DOHH2 (cell line): ENCODE results near the gene MAML2.

ENCODE experiments used
- H3F3A ChIP-seq: fragments of 200-600 bp; sonication (generic), shearing (Covaris generic); 2 replicates; pipeline ENCODE4 v1.6.0; 2016; ENCODE audit warnings: antibody characterized with exemption, mild to moderate bottlenecking; ENCODE audit not compliant: control insufficient read depth, insufficient read depth
- H3K27ac ChIP-seq: fragments of 200-600 bp; sonication (generic); 2 replicates; pipeline ENCODE4 v1.5.1; 2014; ENCODE audit warnings: low read depth, mild to moderate bottlenecking, low read length, moderate library complexity
- H3K27me3 ChIP-seq: fragments of 200-600 bp; sonication (generic); 2 replicates; pipeline ENCODE4 v1.6.1; 2014; ENCODE audit warnings: mild to moderate bottlenecking, low read length, mixed read lengths; ENCODE audit not compliant: control insufficient read depth
- H3K36me3 ChIP-seq: fragments of 200-600 bp; sonication (generic); 2 replicates; pipeline ENCODE4 v1.6.1; 2014; ENCODE audit warnings: mild to moderate bottlenecking, low read length, moderate library complexity, mixed read lengths; ENCODE audit not compliant: control insufficient read depth
- H3K4me1 ChIP-seq: fragments of 200-600 bp; sonication (generic); 2 replicates; pipeline ENCODE4 v1.6.1; 2014; ENCODE audit warnings: mild to moderate bottlenecking, low read length, mixed read lengths; ENCODE audit not compliant: control insufficient read depth
- H3K4me2 ChIP-seq: fragments of 200-600 bp; sonication (generic); 2 replicates; pipeline ENCODE4 v1.6.0; 2014; ENCODE audit warnings: mild to moderate bottlenecking, low read length, moderate library complexity
- H3K4me3 ChIP-seq: fragments of 200-600 bp; sonication (generic); 2 replicates; pipeline ENCODE4 v1.5.1; 2014; ENCODE audit warnings: mild to moderate bottlenecking, low read length, mixed read lengths
- H3K79me2 ChIP-seq: fragments of 200-600 bp; sonication (generic); 2 replicates; pipeline ENCODE4 v1.6.1; 2014; ENCODE audit warnings: mild to moderate bottlenecking, low read length, mixed read lengths; ENCODE audit not compliant: control insufficient read depth
- H3K9me2 ChIP-seq: fragments of 200-600 bp; sonication (generic); replicated peaks from 2 replicates; pipeline ENCODE4 v1.6.1; 2014; ENCODE audit warnings: mild to moderate bottlenecking, low read length, mixed read lengths; ENCODE audit not compliant: control insufficient read depth
- H3K9me3 ChIP-seq: fragments of 200-600 bp; sonication (generic); 2 replicates; pipeline ENCODE4 v1.6.1; 2014; ENCODE audit warnings: antibody characterized with exemption, low read length, mixed read lengths; ENCODE audit not compliant: control insufficient read depth, insufficient read depth
- H4K20me1 ChIP-seq: fragments of 200-600 bp; sonication (generic); 2 replicates; pipeline ENCODE4 v1.6.0; 2014; ENCODE audit warnings: low read depth, mild to moderate bottlenecking, antibody characterized with exemption, low read length, moderate library complexity; ENCODE audit not compliant: control insufficient read depth, insufficient read depth
- EZH2phosphoT487 ChIP-seq: fragments of 200-600 bp; sonication (generic); IDR thresholded peaks from 2 replicates; pipeline ENCODE4 v1.6.1; 2017; ENCODE audit warnings: borderline replicate concordance, mild to moderate bottlenecking, antibody characterized with exemption, low read length, moderate library complexity, mixed read lengths
- TF ChIP-seq, protein P1 (sequence below): fragments of 200-600 bp; sonication (generic); IDR thresholded peaks from one replicate; pipeline ENCODE4 v1.5.1; 2014; ENCODE audit warnings: antibody characterized with exemption, mild to moderate bottlenecking, low read depth, low read length; ENCODE audit not compliant: poor library complexity, severe bottlenecking

MAML2 gene

DNA sequence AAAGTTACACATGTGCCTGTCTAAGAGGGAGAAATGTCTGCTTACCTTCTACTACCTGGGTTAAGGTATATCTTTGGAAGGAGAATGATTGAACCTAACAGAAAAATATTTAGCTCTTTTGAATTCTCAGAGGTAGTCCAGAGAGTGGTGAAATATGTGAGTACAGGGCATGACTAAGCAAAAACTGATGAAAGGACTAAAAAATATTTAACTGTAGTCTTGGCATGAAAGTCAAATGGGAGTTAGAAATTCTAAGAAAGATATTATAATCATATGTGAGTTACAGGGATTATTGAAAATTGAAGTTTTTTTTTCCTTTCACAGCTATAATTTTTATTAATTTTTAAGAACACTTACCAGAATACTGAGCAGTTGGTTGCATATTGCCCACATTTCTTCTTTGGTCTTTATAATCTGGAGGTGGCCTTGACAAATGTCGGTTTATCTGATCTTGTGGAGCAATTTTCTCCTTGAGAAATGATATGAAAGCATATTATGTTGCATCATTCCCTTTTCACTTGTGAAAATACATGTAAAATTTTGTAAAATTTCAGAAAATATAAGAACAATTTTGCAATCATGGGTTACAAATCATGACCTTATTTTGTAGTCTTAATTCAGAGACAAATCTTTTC is 357.7 kb downstream of the MAML2 start:
- H3K4me1 ChIP-seq, result no peaks in the 10 kb centered on the region
- H3K4me2 ChIP-seq, result no peak overlapping the region
- H3K79me2 ChIP-seq, result no peaks in the 10 kb centered on the region
- no peaks in the 10 kb centered on the region for H3K9me3 ChIP-seq
- H3F3A ChIP-seq, result no peaks in the 10 kb centered on the region
- H3K4me3 ChIP-seq, result no peak overlapping the region
- no peak overlapping the region for H3K27ac ChIP-seq
- no peaks in the 10 kb centered on the region for H3K36me3 ChIP-seq
- H3K27me3 ChIP-seq, result no peaks in the 10 kb centered on the region
- no peaks in the 10 kb centered on the region for H4K20me1 ChIP-seq
- no peaks in the 10 kb centered on the region for H3K9me2 ChIP-seq
- TF ChIP-seq, protein P1, sequence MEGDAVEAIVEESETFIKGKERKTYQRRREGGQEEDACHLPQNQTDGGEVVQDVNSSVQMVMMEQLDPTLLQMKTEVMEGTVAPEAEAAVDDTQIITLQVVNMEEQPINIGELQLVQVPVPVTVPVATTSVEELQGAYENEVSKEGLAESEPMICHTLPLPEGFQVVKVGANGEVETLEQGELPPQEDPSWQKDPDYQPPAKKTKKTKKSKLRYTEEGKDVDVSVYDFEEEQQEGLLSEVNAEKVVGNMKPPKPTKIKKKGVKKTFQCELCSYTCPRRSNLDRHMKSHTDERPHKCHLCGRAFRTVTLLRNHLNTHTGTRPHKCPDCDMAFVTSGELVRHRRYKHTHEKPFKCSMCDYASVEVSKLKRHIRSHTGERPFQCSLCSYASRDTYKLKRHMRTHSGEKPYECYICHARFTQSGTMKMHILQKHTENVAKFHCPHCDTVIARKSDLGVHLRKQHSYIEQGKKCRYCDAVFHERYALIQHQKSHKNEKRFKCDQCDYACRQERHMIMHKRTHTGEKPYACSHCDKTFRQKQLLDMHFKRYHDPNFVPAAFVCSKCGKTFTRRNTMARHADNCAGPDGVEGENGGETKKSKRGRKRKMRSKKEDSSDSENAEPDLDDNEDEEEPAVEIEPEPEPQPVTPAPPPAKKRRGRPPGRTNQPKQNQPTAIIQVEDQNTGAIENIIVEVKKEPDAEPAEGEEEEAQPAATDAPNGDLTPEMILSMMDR, result no peak

DNA sequence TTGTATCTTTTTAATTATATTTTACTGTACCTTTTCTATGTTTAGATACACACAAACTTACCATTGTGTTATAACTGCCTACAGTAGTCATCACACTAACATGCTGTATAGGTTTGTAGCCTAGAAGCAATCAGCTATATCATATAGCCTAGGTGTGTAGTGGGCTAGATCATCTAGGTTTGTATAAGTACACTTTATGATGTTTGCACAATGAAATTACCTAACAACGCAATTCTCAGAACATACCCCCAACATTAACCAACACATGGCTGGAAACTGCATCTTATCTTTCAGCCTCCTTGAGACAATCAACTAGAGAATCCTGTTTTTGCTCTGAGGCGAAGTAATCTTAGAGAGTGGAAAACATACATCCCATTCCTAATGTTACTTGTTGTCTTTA is 358.9 kb downstream of the MAML2 start:
- Histone ChIP-seq H3K4me2 (no peak overlapping the region), H3K36me3 (no peaks in the 10 kb centered on the region), H3K27ac (no peak overlapping the region), H4K20me1 (no peaks in the 10 kb centered on the region), H3K79me2 (no peaks in the 10 kb centered on the region), H3K9me3 (no peaks in the 10 kb centered on the region), H3K9me2 (no peaks in the 10 kb centered on the region), H3K4me1 (no peaks in the 10 kb centered on the region), H3K27me3 (no peaks in the 10 kb centered on the region), H3F3A (no peaks in the 10 kb centered on the region), H3K4me3 (no peak overlapping the region)
- no peak for TF ChIP-seq EZH2phosphoT487
- TF ChIP-seq, protein P1, result no peak

DNA sequence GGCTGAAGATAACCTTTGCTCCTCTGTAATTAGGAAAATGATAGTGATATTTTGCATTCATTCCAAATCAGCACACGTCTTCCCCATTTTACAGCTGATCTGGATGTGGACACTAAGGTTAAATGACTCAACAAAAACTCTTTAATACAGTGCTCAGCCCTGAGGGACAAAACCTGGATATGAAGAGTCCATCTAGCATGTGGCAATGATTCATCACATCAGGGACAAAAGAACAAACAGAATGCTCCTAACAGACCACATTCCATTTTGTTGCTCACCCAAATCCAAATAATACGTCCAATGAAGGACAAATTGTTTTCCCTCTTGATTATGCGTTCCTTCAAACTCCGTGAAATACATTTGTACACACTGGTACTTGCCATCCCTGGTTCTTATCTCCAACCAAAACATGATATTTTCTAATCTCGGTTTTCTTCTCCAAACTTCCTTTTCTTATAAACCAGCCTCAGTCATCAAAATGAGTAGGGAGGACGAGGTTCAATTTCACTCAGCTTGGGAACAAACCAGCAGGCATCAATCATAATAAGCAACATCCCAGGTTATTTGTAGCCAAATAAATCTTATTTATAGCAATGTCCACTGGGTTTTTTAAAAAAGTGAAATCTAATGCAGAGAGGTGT is 365.3 kb downstream of the MAML2 start:
- Histone ChIP-seq H3K9me3 (no peaks in the 10 kb centered on the region), H3K4me1 (no peaks in the 10 kb centered on the region), H3K36me3 (no peaks in the 10 kb centered on the region), H3K4me3 (no peak overlapping the region), H3K27ac (no peak overlapping the region), H4K20me1 (no peaks in the 10 kb centered on the region), H3K9me2 (no peaks in the 10 kb centered on the region), H3K4me2 (no peak overlapping the region), H3K27me3 (0 out of 2 replicates have a peak, but pooled peaks cover 3% of the 10 kb centered on the region), H3K79me2 (no peaks in the 10 kb centered on the region), H3F3A (no peaks in the 10 kb centered on the region)
- no peak for TF ChIP-seq EZH2phosphoT487
- TF ChIP-seq, protein P1, result no peak
